Hepatocyte (in vitro differentiated cells): Measurements from ENCODE around the gene HS3ST3B1. TPM values are rescaled to one million over a fixed set of nuclear protein-coding genes. Genes with fewer than 3 reads are reported as not detected.

Experiments
- DNase-seq: peaks from one replicate; pipeline ENCODE4 v3.0.0-alpha.2; 2016; ENCODE audit warnings: low spot score
- H2AFZ ChIP-seq: fragments of 200-600 bp; sonication (generic); 2 replicates; pipeline ENCODE4 v1.6.0; 2016; ENCODE audit warnings: antibody characterized with exemption, mild to moderate bottlenecking
- H3K27ac ChIP-seq: fragments of 200-600 bp; sonication (generic); 2 replicates; pipeline ENCODE4 v1.5.1; 2016; ENCODE audit warnings: mild to moderate bottlenecking
- H3K27me3 ChIP-seq: fragments of 200-600 bp; sonication (generic); 2 replicates; pipeline ENCODE4 v1.6.1; 2016
- H3K36me3 ChIP-seq: fragments of 200-600 bp; sonication (generic); replicated peaks from 2 replicates; pipeline ENCODE4 v1.5.1; 2016; ENCODE audit warnings: low read depth; ENCODE audit not compliant: insufficient read depth
- H3K4me1 ChIP-seq: fragments of 200-600 bp; sonication (generic); 2 replicates; pipeline ENCODE4 v1.5.1; 2016; ENCODE audit warnings: mild to moderate bottlenecking, moderate library complexity; ENCODE audit not compliant: insufficient read depth
- H3K4me2 ChIP-seq: fragments of 200-600 bp; sonication (generic); 2 replicates; pipeline ENCODE4 v1.6.0; 2016
- H3K4me3 ChIP-seq: fragments of 200-600 bp; sonication (generic); 2 replicates; pipeline ENCODE4 v1.5.1; 2016; ENCODE audit warnings: mild to moderate bottlenecking
- H3K79me2 ChIP-seq: fragments of 200-600 bp; sonication (generic); 2 replicates; pipeline ENCODE4 v1.6.0; 2017; ENCODE audit warnings: mild to moderate bottlenecking
- H3K9me2 ChIP-seq: fragments of 200-600 bp; sonication (generic); replicated peaks from 2 replicates; pipeline ENCODE4 v1.6.0; 2017; ENCODE audit warnings: mild to moderate bottlenecking; ENCODE audit not compliant: insufficient read depth
- H3K9me3 ChIP-seq: fragments of 200-600 bp; sonication (generic); 2 replicates; pipeline ENCODE4 v1.5.1; 2016; ENCODE audit warnings: low read depth, mild to moderate bottlenecking
- H4K20me1 ChIP-seq: fragments of 200-600 bp; sonication (generic); 2 replicates; pipeline ENCODE4 v1.6.0; 2016; ENCODE audit warnings: mild to moderate bottlenecking; ENCODE audit not compliant: insufficient read depth, poor library complexity, severe bottlenecking
- EZH2 ChIP-seq: fragments of 200-600 bp; sonication (generic); IDR thresholded peaks from 2 replicates; pipeline ENCODE4 v1.6.1; 2016; ENCODE audit warnings: antibody characterized with exemption, mild to moderate bottlenecking, borderline replicate concordance
- EZH2phosphoT487 ChIP-seq: fragments of 200-600 bp; sonication (generic); IDR thresholded peaks from one replicate; pipeline ENCODE4 v1.6.1; 2018; ENCODE audit warnings: antibody characterized with exemption, mild to moderate bottlenecking, low read depth, moderate library complexity; ENCODE audit not compliant: unreplicated experiment, severe bottlenecking
- WGBS: methylation state at CpG from one replicate; pipeline ENCODE4 v1.1.6; 2016; ENCODE audit warnings: low lambda C conversion rate; ENCODE audit errors: missing lambda C conversion rate; 5-methylcytosine and 5-hydroxymethylcytosine counted together
- polyA plus RNA-seq: library from polyadenylated mRNA; unstranded; fragments of >200 nt; fragmentation: Nextera tagmentation; extraction: Ambion mirVana; gene quantifications from 2 replicates; pipeline ENCODE4 v1.2.1, GENCODE V29; 2016
- total RNA-seq: library from RNA; depleted of rRNA; stranded (reverse); fragments of >200 nt; gene quantifications from 2 replicates; pipeline ENCODE4 v1.2.3, GENCODE V29; 2014
- TF ChIP-seq, protein P1 (sequence below): fragments of 200-600 bp; sonication (generic); IDR thresholded peaks from 2 replicates; pipeline ENCODE4 v1.5.1; 2016; ENCODE audit warnings: antibody characterized with exemption, mild to moderate bottlenecking; ENCODE audit not compliant: poor library complexity

The HS3ST3B1 gene
- total and polyA plus RNA-seq, 2 experiments from 2014 or later, result 3.7 to 5.8 TPM

- H3K4me1 ChIP-seq, result no peaks in the 10 kb centered on the region
- no peaks in the 10 kb centered on the region for H3K9me2 ChIP-seq
- no peaks in the 10 kb centered on the region for H3K27me3 ChIP-seq
- H3K79me2 ChIP-seq, result peaks cover 4% of the 10 kb centered on the region
- no peaks in the 10 kb centered on the region for H3K9me3 ChIP-seq
- no peak overlapping the region for H3K4me2 ChIP-seq
- WGBS, result 97% methylated on average over 7 of the region's 7 CpGs
- H3K4me3 ChIP-seq, result no peak overlapping the region
- no peak overlapping the region for H3K27ac ChIP-seq
- H4K20me1 ChIP-seq, result no peaks in the 10 kb centered on the region
- no peaks in the 10 kb centered on the region for H3K36me3 ChIP-seq
- DNase-seq, result no peak
- no peak overlapping the region for H2AFZ ChIP-seq
- TF ChIP-seq, protein P1, sequence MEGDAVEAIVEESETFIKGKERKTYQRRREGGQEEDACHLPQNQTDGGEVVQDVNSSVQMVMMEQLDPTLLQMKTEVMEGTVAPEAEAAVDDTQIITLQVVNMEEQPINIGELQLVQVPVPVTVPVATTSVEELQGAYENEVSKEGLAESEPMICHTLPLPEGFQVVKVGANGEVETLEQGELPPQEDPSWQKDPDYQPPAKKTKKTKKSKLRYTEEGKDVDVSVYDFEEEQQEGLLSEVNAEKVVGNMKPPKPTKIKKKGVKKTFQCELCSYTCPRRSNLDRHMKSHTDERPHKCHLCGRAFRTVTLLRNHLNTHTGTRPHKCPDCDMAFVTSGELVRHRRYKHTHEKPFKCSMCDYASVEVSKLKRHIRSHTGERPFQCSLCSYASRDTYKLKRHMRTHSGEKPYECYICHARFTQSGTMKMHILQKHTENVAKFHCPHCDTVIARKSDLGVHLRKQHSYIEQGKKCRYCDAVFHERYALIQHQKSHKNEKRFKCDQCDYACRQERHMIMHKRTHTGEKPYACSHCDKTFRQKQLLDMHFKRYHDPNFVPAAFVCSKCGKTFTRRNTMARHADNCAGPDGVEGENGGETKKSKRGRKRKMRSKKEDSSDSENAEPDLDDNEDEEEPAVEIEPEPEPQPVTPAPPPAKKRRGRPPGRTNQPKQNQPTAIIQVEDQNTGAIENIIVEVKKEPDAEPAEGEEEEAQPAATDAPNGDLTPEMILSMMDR, result no peak
- TF ChIP-seq EZH2 (no peak), EZH2phosphoT487 (no peak)
These were observed 21.3 kb downstream of the HS3ST3B1 start for GRCh38 chr17:14321980-14322776.

DNA sequence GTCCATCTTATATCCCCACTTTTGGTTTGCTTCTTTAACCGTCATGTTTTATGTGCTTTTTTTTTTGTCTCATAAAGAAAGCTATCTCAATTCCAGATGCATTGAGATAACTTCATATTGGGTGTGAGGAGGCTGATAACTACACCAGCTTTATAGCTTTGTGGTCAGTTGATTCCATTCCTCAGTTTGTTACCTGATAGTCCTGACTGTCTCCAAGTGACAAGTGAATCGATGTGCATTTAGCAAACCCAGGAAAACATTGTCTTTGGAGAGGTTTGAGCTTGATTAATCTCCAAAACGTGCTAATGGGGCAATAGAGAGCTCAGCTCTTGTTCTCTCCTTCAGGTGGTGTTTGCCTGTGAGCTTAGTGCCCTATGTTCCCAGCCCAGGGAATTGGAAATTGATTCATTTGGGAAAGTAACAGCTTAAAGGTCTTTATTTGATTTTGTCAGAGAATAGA is 22.7 kb downstream of the HS3ST3B1 start:
- DNase-seq, result no peak

DNA sequence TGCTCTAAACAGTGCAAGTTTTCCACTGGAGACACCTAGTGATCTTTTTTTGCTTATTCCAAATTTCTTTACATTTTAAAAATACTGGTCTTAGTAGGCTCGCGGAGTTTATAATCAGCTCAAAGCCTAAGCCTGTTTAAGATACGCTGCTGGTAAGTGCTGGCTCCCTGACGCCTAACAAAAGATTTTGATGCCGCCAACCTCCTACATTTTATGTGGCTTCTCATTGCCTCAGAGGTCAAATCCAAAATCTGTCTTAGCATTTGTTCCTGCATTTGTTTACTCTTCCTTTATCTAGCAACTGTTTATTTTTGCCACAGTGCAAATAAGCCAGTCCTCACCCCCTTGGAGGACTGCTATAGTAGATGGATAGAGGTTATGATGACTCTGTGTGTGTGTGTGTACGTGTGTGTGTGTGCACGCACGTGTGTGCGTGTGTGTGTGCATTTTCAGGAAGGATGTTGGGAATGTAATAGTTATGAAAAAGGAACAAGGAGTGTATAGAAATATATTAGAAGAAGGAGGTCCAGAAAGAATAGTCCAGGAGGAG is 24.8 kb downstream of the HS3ST3B1 start:
- WGBS, result 63% methylated on average over 9 of the region's 9 CpGs
- Histone ChIP-seq H3K27ac (no peak overlapping the region), H3K4me1 (peaks cover 2% of the 10 kb centered on the region), H3K4me3 (no peak overlapping the region), H3K9me2 (no peaks in the 10 kb centered on the region), H2AFZ (no peak overlapping the region), H4K20me1 (no peaks in the 10 kb centered on the region), H3K27me3 (peaks cover 4% of the 10 kb centered on the region), H3K4me2 (no peak overlapping the region), H3K9me3 (no peaks in the 10 kb centered on the region), H3K36me3 (no peaks in the 10 kb centered on the region), H3K79me2 (peaks cover 8% of the 10 kb centered on the region)
- no peak for DNase-seq
- TF ChIP-seq, protein P1, result no peak
- no peak for TF ChIP-seq EZH2
- no peak for TF ChIP-seq EZH2phosphoT487

More for the DNA sequence above, 22.7 kb downstream of the HS3ST3B1 start:
- TF ChIP-seq EZH2phosphoT487 (no peak), EZH2 (no peak)
- TF ChIP-seq, protein P1, result no peak
- no peak overlapping the region for H2AFZ ChIP-seq
- H3K4me1 ChIP-seq, result no peaks in the 10 kb centered on the region
- no peak overlapping the region for H3K4me2 ChIP-seq
- 29% methylated on average over 3 of the region's 3 CpGs for WGBS
- no peak overlapping the region for H3K4me3 ChIP-seq
- H3K9me2 ChIP-seq, result no peaks in the 10 kb centered on the region
- H4K20me1 ChIP-seq, result no peaks in the 10 kb centered on the region
- H3K36me3 ChIP-seq, result no peaks in the 10 kb centered on the region
- H3K79me2 ChIP-seq, result peaks cover 4% of the 10 kb centered on the region
- no peak overlapping the region for H3K27ac ChIP-seq
- no peaks in the 10 kb centered on the region for H3K9me3 ChIP-seq
- no peaks in the 10 kb centered on the region for H3K27me3 ChIP-seq
